Thoracic aorta (tissue), 2 donors: ENCODE results near the gene UNCX. TPM values are rescaled to one million over a fixed set of nuclear protein-coding genes. Genes with fewer than 3 reads are reported as not detected.

ENCODE experiments used
- ATAC-seq: fragments of 150-250 bp; one replicate; pipeline ENCODE4 v1.8.0; 2017; ENCODE audit warnings: low read depth; ENCODE audit not compliant: insufficient number of reproducible peaks, low FRiP score
- DNase-seq: peaks from one replicate; pipeline ENCODE4 v3.0.0-alpha.2; 2020; ENCODE audit warnings: low spot score
- H3K27ac ChIP-seq, 2 donors: fragments of 200-600 bp; sonication (generic); 1 replicate in 1 of 2; 2 replicates in 1 of 2; pipeline ENCODE4 v1.5.1; 2016; ENCODE audit warnings: mild to moderate bottlenecking in 2 of 2, moderate library complexity in 2 of 2
- H3K27me3 ChIP-seq: fragments of 200-600 bp; sonication (generic); replicated peaks from 2 replicates; pipeline ENCODE4 v1.6.0; 2016; ENCODE audit warnings: mild to moderate bottlenecking; ENCODE audit not compliant: insufficient read depth
- H3K36me3 ChIP-seq: fragments of 200-600 bp; sonication (generic); one replicate; pipeline ENCODE4 v1.5.1; 2016
- H3K4me1 ChIP-seq, 2 donors: fragments of 200-600 bp; sonication (generic); 1 replicate in 1 of 2; 2 replicates in 1 of 2; pipeline versions ENCODE4 v1.5.1 to v1.6.0; 2016; ENCODE audit warnings: low read depth in 2 of 2, mild to moderate bottlenecking in 1 of 2; ENCODE audit not compliant: control insufficient read depth in 1 of 2
- H3K4me3 ChIP-seq: fragments of 200-600 bp; sonication (generic); 2 replicates; pipeline ENCODE4 v1.5.1; 2016; ENCODE audit warnings: mild to moderate bottlenecking
- H3K9me3 ChIP-seq: fragments of 200-600 bp; sonication (generic); 2 replicates; pipeline ENCODE4 v1.5.1; 2016
- total RNA-seq, 2 donors: library from RNA; depleted of rRNA; stranded (reverse); fragments of >200 nt; gene quantifications; one replicate each; pipeline versions ENCODE4 v1.1.0 to v1.2.3, GENCODE V29; 2016
- TF ChIP-seq, protein P1 (sequence below): fragments of 200-600 bp; sonication (generic); IDR thresholded peaks from one replicate; pipeline ENCODE4 v1.5.1; 2019; ENCODE audit warnings: antibody characterized with exemption

The UNCX gene
- total RNA-seq, 2 donors from 2014 or later, result not detected

DNA sequence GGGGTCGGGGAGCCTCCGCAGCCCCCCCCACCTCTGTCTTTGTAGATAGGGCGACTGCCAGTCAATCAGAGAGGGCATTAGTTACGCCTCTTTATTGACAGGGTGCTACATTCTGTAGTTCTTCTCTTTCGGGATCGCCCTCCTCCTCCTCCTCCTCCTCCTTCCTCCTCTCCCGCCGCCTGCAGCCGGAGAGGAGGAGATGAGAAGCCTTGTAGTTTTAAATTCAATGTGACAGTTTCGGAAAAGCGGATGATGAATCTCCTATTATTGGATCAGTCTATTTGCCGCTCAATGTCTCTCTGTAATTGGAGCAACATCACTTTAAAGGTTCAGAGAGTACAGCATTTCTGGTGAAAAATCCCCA lies 587 bp upstream of the UNCX start:
- no peak for DNase-seq
- TF ChIP-seq, protein P1, sequence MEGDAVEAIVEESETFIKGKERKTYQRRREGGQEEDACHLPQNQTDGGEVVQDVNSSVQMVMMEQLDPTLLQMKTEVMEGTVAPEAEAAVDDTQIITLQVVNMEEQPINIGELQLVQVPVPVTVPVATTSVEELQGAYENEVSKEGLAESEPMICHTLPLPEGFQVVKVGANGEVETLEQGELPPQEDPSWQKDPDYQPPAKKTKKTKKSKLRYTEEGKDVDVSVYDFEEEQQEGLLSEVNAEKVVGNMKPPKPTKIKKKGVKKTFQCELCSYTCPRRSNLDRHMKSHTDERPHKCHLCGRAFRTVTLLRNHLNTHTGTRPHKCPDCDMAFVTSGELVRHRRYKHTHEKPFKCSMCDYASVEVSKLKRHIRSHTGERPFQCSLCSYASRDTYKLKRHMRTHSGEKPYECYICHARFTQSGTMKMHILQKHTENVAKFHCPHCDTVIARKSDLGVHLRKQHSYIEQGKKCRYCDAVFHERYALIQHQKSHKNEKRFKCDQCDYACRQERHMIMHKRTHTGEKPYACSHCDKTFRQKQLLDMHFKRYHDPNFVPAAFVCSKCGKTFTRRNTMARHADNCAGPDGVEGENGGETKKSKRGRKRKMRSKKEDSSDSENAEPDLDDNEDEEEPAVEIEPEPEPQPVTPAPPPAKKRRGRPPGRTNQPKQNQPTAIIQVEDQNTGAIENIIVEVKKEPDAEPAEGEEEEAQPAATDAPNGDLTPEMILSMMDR, result no peak
- Histone ChIP-seq H3K27me3 (peaks cover 44% of the 10 kb centered on the region), H3K4me1 (peaks cover 2 to 12% of the 10 kb centered on the region in 2 donors), H3K36me3 (no peaks in the 10 kb centered on the region), H3K27ac (no peak overlapping the region), H3K4me3 (no peak overlapping the region), H3K9me3 (no peaks in the 10 kb centered on the region)
- ATAC-seq, result no peak

- H3K4me1 ChIP-seq, result peaks cover 4 to 19% of the 10 kb centered on the region in 2 donors
- H3K9me3 ChIP-seq, result no peaks in the 10 kb centered on the region
- no peak overlapping the region for H3K4me3 ChIP-seq
- TF ChIP-seq, protein P1, result no peak
- peaks cover 40% of the 10 kb centered on the region for H3K27me3 ChIP-seq
- H3K36me3 ChIP-seq, result no peaks in the 10 kb centered on the region
- ATAC-seq (no peak), DNase-seq (no peak)
- H3K27ac ChIP-seq, result no peak overlapping the region
Measured at GRCh38 chr7:1233333-1234048, 819 bp downstream of the UNCX start.

DNA sequence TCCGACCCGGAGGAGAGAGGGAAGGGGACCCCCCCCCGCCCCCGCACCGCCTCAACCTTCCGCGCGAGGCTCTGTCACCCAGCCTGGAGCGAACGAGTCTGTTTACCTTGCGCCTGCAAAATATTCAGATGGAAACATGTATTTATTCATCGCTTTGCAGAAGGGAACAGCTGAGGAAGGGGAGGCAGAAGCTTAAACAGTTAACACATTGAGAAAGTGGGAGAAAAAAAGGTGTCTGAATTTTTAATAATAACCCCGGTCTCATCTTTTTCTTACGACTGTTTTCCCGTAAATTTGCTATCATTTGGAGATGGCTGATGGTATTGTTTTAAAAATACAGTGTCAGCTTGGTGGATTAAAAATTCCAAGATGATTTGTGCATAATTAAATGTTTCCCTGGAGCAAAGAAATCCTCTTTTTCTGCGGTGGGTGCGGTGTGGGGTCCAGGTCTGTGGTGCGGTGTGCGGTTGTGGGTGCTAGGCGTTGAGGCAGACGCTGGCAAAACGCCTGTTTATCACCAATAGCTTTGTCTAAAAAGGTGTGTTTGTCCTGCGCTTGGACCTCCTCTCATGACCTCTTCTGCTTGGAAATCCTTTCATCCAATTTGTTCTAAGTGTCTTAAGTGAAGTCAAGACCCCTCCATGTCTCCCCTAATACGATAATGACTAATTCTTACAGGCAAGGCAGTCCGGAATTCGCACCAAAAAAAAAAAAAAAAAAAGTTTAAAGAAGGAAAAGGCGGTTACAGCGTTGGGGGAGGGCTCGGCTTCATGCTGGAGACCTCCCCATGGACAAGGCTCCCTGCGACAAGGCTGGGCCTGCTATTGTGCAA lies 1.6 kb downstream of the UNCX start:
- TF ChIP-seq, protein P1, result no peak
- ATAC-seq, result no peak
- H3K27me3 ChIP-seq, result peaks cover 34% of the 10 kb centered on the region

DNA sequence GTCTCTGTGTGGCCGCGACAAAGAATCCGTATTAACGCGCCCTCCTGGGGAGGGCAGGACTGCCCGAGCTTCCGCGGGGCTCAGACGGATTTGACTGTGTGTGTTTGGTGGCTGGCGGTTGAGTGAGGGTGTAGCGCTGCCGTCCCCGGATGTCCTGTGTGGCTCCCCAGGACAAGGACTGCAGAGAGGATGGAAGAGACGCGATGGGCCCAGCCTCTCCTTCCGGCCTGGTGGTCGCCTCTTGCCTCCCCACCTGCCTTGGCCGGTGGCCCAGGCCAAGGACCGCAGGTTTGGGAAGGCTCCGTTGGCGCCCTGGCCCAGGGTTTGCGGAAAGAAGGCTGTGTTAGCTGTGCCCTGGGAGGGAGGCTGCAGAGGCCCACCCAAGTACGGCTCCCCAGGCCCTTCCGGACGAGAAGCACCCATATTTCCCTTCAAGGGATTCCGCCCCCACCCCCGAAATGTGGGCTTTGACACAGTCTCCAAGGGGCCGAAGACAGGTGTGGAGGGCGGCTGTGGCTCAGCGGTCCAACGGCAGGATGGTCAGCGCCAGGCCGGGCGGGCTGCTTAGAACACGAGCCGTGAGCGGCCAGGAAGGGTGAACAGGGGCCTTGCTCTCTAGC lies 2.3 kb downstream of the UNCX start:
- TF ChIP-seq, protein P1, result no peak
- H3K36me3 ChIP-seq, result no peaks in the 10 kb centered on the region
- peaks cover 4 to 19% of the 10 kb centered on the region in 2 donors for H3K4me1 ChIP-seq

More for the DNA sequence above, 1.6 kb downstream of the UNCX start:
- no peaks in the 10 kb centered on the region for H3K9me3 ChIP-seq
- no peak overlapping the region for H3K27ac ChIP-seq
- peaks cover 4 to 19% of the 10 kb centered on the region in 2 donors for H3K4me1 ChIP-seq
- no peak for DNase-seq
- no peaks in the 10 kb centered on the region for H3K36me3 ChIP-seq
- H3K4me3 ChIP-seq, result no peak overlapping the region

DNA sequence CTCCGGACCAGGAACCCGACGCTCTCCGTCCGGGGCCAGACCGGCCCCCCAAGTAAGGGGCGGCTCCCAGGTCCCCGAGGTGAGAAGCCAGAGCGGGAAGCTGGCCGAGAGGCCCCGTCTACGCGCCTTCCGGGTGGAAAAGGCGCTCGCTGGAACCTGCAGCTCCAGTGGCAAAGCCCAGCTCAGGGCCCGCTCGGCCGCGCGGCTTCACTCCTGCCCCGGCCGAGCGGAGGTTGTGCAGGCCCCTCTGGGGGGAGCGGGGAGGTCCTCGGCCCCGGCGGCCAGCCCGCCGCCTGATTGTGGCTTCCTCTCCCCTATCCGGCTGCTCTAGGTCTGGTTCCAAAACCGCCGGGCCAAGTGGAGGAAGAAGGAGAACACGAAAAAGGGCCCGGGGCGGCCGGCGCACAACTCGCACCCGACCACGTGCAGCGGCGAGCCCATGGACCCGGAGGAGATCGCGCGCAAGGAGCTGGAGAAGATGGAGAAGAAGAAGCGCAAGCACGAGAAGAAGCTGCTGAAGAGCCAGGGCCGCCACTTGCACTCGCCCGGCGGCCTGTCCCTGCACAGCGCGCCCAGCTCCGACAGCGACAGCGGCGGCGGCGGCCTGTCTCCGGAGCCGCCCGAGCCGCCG lies 2.9 kb downstream of the UNCX start:
- Histone ChIP-seq H3K27ac (no peak overlapping the region), H3K36me3 (no peaks in the 10 kb centered on the region), H3K4me1 (peaks cover 4 to 19% of the 10 kb centered on the region in 2 donors), H3K27me3 (peaks cover 31% of the 10 kb centered on the region), H3K9me3 (no peaks in the 10 kb centered on the region), H3K4me3 (no peak overlapping the region)
- TF ChIP-seq, protein P1, result no peak
- ATAC-seq, result no peak
- DNase-seq, result no peak

More for the DNA sequence above, 2.3 kb downstream of the UNCX start:
- Histone ChIP-seq H3K9me3 (no peaks in the 10 kb centered on the region), H3K4me3 (no peak overlapping the region), H3K27ac (no peak overlapping the region), H3K27me3 (peaks cover 34% of the 10 kb centered on the region)
- no peak for DNase-seq
- ATAC-seq, result no peak
